HG03175 (cell line): Measurements from ENCODE around the gene ZNF618.

Experiments
- ATAC-seq: cut with Tn5 transposase; IDR thresholded peaks from one replicate; pipeline ENCODE4 v1.9.1; 2021; ENCODE audit warnings: mild to moderate bottlenecking, moderate library complexity; ENCODE audit not compliant: unreplicated experiment

ZNF618 gene

DNA sequence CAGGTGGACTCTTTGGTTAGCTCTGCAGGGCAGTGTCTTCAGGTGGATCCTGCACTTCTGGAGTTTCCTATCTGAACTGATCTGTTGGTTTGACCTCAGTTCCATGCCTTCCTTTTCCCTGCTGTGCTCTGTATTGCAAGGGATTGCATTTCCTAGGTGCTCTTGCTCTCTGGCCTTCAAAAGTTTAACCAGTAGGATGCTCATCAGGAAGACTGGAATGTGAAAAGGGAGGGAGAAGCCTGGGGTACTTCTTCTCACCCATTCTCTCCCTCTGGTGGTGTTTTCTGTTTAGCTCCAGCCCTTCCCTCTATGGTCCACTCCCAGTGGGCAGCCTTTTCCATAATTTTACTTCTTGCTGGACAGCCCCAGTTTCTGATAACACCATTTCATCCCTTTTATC lies 78.5 kb downstream of the ZNF618 start:
- no peak for ATAC-seq

DNA sequence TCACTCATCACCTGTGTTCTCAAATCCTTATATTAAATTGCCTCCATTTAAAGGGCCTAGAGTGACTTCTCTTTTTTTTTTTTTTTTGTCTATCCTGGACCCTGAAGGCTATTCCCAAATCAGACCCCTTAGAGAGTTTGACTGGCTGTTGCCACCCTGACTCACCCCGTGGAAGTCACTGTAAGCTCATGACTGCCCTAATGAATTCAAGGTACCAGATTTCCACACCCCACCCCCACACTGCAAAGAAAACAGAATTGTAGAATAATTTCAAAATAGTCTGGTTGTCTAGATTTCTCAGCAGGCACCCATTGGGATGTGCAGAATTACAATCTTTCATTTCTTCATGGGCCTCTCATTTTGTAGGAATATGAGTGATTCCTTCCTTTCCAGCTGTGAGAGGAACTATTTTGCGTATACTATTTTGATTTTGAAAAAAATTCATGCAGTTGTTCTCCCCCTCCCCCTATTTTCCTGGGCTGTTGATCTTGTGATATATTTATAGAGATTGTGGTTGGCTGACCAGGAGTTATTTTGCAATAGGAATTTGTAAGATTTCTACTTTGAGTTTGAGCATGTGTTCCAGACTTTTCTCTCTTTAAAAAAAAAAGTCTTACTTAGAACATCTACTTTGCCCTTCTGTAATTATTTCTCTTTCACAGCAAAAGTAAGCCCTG lies 79.1 kb downstream of the ZNF618 start:
- ATAC-seq = no peak

DNA sequence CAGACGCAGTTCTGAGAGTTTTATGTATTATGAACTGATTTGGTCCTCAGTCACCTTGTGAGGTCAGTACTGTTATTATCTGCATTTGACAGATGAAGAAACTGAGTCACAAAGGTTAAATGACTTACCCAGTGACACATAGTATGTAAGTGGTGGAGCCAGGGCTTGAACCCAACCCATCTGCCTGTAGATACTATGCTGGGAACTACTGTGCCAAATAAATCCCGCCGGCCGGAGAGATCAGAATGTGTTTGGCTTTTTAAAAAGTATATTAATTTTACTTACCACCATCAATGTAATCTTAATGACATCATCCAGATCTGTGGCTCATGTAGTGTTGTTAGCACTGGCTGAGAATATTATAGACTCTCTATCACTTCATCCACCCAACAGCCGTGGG lies 80.8 kb downstream of the ZNF618 start:
- no peak for ATAC-seq

DNA sequence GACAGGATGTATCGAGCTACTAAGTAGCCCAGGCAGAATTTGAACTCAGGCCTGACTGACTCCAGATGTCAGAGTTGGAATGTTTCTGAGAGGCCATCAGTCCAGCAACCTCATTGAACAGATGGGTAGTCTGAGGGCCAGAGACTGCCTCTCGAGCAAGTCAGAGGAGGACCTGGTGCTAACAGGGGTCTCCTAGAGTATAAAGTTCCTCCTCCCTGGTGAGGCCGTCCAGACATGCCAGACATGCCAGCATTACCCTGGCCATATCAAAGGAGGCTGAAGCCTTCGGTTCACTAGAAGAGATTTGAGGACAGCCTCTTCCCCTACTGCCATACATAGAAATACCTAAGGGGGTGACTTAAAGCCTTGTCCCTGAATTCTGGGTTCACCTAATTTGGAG lies 81.2 kb downstream of the ZNF618 start:
- no peak for ATAC-seq

DNA sequence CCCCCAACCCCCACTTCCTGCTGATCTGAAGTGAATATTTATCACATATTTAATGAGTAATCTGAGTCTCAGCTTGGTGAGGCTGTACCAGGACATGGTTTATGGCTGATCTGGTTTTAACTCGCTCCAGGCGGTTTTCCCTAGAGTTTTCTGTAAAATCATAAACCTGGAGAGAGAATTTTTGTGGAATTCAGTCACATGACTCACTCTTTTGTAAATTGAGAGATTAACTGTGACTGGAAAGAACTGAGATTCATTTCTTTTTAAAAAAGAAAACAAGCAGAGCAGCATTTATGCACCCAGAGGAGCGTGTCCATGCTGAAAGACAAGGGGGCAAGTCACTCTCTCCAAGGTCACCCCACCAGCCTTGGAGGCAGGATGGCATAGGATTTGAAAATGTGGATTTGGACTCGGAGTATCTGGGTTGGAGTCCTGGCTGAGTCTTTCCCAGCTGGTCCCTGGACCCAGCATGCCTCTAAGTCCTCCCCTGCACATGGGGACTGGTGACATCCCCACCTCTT lies 81.8 kb downstream of the ZNF618 start:
- ATAC-seq = no peak

DNA sequence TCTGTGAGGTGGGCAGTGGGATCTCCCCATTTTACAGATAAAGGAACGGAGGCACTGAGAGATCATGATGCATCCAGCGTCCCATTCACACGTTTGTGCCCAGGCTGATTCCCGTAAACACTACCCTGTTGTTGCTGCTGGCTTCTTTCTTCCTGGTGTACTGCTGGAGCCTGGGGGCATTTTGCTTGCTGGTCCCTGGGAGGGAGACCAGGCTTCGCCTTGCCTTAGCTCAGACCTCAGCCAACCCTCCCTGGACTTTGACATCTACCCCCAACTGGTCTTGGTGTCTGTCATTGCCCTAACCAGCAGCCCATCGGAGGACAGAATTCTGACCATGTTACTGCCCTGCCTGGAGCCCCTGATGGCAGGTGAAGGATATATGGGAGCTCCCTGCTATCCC lies 82.4 kb downstream of the ZNF618 start:
- no peak for ATAC-seq

DNA sequence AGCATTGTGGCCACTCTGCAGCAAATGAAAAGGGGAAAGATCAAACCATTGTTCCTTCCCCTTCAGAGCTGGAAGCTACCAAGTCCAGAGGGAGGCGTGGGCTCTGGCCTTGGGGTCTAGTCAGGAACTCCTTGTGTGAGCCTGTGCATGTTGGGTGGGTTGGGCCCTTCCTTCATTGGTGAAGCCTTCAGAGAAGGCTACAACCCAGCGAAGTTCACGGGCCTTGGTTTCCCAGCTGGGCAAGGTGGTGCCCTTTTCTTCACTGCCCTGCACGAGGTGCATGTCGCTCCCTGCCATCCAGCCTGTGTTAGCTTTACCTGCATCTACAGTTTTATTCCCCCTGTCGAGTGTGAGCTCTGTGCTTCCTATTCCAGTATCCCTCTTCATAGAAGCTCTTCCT lies 84.7 kb downstream of the ZNF618 start:
- no peak for ATAC-seq

DNA sequence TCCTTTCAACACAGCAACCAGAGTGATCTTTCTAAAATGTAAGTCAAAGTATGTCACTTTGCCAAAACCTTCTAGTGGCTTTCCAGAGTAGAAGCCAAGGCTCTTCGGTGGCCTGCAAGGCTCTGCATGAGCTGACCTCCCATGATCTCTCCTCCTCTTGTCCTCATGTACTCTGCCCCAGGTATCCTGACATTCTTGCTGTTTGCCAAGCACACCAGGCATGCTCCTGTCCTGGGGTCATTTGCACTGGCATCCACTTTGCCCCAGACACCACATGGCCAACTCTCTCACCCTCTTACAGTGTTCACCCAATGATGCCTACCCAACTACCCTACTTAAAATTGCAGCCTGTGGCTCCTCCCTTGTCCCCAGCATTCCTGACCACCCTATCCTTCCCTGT lies 86.3 kb downstream of the ZNF618 start:
- no peak for ATAC-seq

DNA sequence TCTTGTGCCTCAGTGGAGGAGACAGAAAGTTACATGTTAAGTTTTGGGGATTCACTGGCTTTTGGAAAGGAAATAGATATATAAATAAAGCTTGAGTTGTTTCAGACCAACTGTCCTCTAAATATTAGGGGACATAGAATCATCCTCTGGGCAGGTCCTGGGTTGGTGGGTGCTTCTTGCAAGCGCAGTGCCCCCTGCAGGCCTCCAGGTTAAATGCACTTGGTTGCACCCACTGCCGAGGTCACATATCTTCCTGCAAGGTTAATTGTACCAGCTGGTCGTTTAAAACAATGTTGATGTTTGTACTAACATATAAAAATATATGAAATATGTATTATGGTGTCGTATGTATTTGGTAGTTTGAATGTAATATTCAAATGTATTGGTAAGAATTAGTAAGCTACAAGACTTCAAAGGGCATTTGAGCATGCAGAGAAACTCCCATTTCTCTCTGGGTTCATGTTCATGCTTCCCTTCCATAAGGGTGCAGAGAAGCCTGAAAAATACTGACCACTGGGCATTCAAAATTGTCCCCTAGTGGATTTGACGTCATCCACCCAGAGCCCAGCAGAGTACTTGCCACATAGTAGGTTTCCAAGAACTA lies 87.0 kb downstream of the ZNF618 start:
- ATAC-seq = no peak

DNA sequence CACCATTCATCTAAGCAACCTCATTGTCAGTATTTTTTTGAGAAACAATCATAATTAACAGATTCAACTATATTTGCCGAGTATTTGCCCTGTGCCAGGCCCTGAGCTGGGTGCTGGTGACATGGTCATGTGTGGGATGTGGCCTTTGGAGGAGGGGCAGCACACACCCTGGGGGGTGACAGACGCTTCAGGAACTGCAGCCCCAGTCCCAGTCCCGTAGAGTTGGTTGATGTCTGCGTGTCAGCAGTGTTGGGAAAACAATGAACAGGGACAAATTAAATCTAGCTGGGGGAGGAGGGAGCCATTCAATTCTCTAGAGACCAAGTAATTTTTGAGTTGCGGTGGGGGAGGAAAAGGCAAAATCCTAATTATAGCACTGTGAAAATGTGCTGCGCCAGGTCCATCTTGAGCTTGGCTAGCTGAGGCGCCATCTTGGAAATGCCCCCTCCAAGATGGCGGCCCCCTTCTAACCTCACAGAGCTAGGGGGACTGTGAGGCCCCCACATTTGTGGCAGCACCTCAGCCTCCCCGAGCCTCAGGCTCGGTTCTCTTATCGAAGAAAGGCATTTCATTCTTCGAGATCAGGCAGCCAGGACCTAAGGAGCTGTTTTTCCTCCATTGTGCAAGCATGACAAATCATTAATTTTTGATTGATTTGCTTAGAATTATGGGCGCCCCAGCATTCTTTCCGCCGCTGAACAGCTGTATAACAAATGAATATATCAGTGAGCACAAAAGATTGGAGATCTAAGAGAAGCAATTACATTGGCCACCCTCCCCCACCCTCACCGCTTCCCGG lies 87.8 kb downstream of the ZNF618 start:
- ATAC-seq = no peak

DNA sequence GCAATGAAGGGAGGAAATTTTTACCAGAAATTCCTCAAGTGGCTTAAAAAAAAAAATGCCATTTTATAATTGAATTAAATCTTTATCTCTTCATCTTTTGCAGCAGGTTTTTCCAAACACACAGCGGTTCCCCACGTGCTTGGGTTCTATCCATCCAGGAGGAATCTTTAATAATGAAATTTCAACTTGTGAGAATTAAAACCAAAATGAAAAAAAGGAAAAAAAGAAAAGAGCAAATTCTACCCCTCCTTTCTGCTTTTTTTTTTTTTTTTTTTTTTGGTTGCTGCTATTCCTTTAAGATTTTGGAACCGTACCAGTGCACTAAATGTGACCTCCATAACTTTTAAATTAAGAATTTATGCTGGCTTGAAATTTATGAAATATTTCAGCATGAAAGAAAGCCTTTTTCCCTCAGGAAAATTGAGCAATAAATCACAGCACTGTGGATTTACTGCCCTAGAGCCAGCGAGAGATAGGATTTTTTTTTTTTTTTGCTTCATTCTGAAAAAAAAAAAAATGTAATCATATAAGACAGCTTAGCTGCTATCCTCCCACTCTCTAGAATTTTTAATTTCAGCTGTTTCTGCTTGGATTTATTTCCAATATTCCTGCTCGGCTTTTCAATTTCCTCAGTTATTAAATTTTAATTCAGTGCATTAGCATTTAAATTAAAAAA lies 88.5 kb downstream of the ZNF618 start:
- ATAC-seq = no peak

DNA sequence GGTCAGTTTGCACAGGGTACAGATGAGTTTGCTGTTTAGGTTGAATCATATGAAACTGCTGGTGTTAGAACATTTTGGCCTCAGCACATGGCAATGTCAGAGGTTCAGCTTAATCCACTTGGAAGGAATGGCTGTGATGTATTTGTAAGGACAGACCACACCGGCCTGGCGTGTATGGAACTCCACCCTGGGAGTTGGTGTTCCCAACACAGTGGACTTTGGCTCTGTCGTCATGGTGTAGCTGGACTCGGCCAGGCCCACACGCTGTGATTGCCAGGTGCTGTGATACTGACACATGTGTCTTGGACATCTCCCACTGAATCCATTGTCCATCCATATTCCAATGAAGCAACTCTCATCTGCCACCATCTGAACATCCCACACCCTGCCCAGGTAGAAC lies 90.3 kb downstream of the ZNF618 start:
- no peak for ATAC-seq

DNA sequence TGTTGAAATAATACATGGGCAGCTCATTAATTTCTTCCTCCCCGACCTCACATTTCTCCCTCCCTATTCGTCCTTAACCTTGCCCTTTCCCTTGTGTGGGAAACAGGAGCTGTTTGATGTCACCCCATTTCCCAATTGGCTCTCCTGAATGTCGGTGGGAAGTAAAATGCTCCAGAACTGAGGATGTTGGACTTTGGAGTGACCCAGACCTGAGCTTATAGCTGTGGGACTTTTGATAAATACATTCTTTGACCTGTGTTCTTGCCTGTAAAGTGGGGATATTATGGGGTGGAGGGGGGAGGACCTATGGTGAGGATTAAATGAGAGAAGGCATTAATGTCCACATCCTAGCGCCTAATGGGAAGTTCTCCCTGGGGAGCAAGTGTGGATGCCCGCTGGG lies 91.3 kb downstream of the ZNF618 start:
- ATAC-seq = no peak

DNA sequence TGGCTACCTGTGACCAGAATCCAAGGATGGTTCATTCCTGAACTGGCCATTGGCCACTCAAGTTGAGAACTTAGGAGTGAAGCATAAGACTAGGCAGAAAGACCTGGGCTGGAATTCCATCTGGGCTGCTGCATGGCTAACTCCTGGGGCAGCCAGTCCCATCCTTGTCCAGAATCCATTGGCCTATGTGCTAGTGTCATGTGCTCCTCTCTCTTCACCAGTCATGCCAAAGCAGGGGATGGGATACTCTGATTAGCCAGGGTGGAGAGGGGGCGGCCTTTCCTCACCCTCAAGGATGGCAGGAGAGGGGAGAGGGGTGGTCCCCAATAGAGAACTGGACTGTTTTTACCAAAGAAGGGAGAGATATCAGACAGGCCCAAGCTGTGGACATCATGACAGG lies 93.2 kb downstream of the ZNF618 start:
- ATAC-seq = no peak

DNA sequence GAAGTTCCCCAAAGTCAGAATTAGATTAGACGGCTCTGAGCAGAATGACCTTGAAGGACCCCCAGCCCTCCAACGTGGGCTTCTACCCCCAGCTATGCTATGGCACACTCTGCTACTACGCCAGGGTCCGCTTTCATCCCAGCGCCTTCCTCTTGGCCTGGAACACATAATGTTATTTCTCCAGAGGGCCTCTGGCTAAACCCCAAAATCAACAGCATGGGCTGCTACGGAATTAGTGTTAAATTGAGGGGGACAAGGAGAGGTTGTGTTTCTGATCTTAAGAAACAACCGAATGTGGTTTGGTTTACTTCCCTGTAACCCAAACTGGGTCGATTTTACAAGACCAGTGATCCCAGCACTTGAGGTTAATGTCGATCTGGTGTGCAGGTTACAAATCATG lies 97.1 kb downstream of the ZNF618 start:
- no peak for ATAC-seq

DNA sequence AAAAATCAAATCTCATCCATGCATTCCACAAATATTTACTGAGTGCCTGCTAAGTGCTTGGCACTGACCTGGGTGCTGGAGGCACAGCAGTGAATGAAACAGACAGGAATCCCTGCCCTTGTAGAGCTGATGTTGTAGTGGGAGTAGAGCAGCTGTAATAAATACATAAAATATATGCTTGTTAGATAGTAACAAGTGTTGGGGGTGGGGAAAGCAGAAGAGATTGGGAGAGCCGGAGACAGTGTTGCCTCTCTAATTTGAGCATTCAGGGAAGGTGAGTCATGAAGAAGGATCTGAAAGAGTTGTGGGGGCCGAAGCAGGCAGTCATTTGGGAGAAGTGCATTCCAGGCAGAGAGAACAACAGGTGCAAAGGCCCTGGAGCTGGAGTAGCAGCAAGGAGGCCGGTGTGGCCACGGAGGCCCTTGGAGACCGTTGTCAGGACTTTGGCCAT lies 97.9 kb downstream of the ZNF618 start:
- ATAC-seq = no peak

DNA sequence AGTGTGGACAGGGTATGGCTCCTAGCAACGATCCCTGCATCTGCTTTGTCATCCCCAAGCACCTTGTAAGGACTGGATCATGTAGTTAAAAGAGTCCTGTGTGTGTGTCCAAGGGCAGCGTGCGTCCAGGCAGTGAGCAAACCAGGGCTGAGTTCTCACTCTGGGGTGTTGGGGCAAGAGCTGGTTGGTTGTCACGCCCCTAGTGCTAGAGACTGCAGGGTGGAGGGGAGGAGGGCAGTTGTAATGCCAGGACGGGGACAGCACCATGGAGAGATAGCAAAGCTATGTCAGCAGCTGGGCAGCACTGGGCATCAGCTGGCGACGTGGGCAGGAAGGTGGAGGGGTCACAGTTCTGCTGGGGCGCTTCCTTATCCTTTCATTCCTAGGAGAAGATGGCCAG lies 100.8 kb downstream of the ZNF618 start:
- no peak for ATAC-seq

DNA sequence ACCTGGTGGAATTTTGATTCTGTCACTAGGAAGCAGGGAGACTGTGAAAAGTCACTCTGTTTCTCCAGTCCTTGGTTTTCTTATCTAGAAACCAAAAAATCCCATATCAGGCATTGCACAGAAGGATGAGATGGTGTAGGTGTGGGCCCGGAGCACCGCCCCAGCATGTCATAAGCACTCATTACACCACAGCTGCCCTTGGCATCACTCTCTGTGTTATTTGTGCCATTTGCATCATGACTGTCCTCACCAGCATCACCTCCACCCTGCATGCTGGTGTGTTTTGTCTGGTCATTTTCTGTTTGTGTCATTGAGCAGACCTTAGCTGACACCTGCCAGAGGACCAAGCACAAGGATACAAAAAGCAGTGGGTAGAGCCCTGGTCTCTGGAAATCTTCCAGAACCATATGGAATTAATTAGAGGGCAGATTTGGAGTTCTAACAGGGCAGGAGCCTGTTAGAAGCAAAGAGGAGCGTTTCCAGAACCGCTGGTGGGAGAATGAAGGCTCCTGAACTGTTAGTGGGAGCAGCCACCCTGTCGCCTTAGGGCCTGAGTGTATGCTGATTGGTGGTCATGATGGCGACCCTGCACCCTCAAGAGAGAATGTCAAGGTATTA lies 102.7 kb downstream of the ZNF618 start:
- no peak for ATAC-seq

DNA sequence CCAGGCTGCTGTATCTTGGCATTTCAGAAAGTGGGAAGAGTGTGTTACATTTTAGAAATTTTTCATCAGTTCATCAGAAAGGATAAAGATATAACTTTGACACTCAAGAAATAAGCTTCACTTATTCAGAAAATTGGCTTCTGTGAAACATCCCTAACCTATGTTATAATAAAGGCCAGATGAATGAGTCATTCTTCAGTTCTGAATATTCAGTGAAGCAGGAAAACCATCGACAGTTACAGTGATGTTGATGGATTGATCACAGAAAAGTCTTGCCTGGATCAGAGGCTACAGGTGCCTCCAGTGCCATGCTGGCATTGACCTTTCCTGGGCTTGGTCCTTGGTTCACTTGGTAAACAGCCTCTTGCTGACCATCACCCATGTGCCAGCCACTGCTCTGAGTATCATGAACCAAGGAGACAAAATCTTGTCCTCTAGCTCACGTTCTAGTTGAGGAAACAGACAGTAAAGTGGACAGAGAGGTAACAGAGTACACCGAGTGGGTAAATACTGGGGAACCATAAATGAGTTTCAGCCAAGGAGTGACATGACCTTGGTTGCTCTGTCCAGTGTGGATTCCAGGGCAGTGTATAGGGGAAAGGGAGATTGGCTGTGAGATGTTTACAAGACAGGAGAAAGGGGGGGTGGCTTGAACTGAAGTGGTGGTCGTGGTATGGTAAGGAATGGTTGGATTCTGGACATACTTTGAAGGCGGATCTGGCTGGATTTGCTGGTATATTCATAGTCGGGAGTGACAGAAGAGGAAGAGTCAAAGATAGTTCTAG lies 103.4 kb downstream of the ZNF618 start:
- no peak for ATAC-seq
